Hair follicular keratinocyte (primary cell): ENCODE data around the gene CNTNAP1. TPM values are rescaled to one million over a fixed set of nuclear protein-coding genes. Genes with fewer than 3 reads are reported as not detected.

Source experiments
- total RNA-seq: library from RNA; depleted of rRNA; stranded (reverse); fragments of >200 nt; gene quantifications from 2 replicates; pipeline ENCODE4 v1.2.3, GENCODE V29; 2015

Gene CNTNAP1
- 3.2 and 4.6 TPM in 2 replicates for total RNA-seq

DNA sequence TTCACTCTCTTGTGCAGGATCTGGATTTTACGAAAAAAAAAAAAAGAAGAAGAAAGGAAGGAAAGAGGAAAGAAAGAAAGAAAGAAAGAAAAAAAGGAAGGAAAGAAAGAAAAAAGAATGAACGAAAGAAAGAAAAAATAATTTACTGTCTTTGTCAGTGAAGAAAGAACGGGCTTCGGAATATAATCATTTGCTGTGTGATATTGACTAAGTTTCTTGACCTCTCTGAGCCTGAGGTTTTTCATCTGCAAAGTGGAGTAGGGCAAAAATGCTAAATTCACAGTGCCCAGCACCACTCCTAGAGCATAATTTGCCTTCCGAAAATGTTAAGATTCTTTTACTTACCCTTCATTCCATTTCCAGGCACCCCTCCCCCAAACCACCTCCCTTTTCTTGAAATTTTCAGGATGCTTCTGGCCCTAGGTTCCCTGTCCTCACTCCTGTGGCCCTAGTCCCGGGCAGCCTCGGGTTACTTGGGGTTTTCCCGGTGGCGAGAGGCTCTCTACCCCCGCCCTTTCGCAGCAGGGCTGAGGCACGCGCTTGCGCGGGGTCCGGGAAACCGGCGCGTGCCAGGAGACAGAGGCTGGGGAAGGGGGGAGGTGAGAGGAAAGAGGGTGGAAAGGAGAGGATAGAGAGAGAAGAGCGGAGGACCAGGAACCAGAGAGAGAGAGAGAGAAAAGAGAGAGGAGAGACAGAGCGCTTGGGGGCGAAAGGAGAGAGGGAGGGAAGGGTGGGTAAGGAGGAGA, at the start of gene CNTNAP1:
CNTNAP1 (plus strand) TSS at position 556 of the 746 bp plus-strand sequence. CDS start 299 bp downstream, outside the sequence.

DNA sequence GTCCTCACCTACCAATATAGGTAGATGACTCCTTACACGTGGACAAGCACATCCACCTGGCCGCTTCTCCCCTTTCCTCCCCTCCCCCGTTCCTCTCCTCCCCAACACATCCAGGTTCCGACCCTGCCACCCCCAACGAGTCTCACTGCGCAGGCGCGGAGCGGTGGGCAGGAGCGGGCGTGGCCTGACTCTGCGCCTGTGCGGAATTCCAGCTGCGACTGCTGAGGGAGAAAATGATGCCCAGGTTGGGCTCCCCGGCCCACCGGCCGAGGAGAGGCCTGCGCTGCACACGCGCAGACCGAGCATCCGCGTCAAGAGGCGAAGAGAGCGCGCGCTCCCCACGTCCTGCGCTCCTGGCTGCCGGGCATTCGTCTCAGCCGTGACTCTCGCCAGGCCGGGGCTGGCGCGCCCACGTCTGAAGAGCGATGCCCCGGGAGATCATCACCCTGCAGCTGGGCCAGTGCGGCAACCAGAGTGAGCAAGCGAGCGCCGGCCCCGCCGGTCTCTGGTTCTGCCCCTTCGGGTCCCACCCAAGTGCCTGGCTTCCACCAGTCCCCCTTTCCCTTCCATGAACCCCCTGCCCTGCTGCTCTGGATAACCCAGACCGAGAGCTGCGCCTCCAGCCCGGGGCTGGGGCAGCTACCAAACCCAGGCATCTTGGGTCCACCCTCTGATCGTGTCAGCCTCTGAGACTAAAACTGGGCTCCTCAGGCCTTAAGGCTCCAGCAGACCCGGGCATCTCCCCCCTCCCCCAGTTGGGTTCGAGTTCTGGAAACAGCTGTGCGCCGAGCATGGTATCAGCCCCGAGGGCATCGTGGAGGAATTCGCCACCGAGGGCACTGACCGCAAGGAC, 23.0 kb upstream of the CNTNAP1 start, which contains the start of gene TUBG2:
TUBG2 (plus strand) TSS at position 206 of the 853 bp plus-strand sequence; CDS start at position 426, 220 bp downstream.

DNA sequence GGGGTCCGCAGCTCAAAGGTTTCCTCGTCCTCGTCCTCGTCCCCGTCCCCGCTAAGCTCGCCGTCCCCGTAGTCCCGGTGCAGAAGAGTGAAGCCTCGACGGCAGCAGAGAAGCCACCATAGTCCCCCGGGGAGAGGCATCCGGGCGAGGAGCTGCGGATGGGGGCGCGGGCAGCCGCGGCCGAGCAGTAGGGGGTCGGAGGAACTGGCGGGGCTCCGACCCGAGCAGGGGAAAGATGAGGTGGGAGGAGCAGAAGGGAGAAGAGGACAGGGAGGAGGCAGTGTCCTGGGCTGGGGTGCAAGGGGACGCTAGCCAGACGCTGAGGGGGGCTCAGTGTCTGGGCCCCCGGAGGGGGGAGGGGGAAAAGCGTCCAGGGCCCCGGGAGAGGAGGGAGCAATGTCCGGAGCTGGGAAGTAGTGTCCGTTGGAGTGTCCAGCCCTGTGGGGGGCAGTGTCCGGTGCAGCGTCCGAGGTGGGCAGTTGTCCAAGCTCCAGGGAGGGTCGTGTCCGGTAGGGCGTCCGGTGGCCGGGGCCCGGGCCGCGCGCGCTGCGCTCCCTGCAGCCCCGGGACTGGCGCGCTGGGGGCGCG, 5.8 kb upstream of the CNTNAP1 start, which contains the start of gene PLEKHH3:
PLEKHH3 (minus strand) TSS at position 571 of the 588 bp plus-strand sequence; CDS start at position 140, 431 bp downstream.

DNA sequence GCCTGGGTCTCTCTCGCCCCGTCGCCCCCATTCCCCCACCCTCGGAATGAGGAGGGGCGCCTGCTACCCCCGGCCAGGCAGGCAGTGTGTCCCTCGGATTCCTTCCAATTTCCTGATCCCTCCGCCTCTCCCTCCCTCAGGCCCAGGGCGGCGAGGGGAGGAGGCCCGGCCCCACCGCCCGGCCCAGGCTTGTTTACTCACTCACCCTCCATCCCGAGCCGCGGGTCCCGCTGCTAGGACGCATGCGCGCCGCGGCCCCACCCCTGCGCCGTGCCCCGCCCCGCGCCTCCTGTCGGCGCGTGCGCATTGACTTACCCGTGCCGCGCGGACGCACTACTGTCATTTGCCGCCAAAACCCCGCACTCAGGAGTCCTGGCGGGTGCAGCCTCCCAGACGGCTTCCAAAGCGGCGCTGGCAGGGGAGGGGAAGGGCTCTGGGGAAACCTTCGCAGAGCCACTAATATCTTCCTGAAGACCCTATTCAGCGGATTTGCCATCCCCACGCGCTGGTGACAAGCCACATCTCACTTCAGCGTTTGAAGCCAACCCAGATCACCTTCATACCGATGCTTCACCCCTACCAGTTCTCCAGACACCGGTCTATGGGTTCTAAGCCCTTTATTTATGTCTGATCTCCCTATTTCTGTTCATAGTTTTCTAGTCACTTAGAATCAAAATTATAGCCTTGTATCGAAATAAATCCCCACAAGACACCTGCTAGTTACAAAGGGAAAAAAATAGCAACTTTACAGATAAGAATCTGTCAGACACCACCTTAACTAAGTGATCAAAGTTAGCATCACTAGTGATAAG, 62.7 kb downstream of the CNTNAP1 start, which contains the start of gene EZH1:
EZH1 (minus strand) TSS at position 235 of the 812 bp plus-strand sequence. CDS start 16,099 bp downstream, outside the sequence.

Other genes starting within 250 kb of the CNTNAP1 start
- gene ATP6V0A1, start 223.7 kb upstream of the CNTNAP1 start, total RNA-seq = 17.5 and 28.0 TPM in 2 replicates
- gene NAGLU, start 146.3 kb upstream of the CNTNAP1 start, total RNA-seq = 28.3 and 35.3 TPM in 2 replicates
- 9.4 and 11.0 TPM in 2 replicates for gene HSD17B1, start 129.6 kb upstream of the CNTNAP1 start, total RNA-seq
- 41.6 and 48.9 TPM in 2 replicates for gene COASY, start 120.4 kb upstream of the CNTNAP1 start, total RNA-seq
- 32.3 and 39.7 TPM in 2 replicates for gene MLX, start 115.4 kb upstream of the CNTNAP1 start, total RNA-seq
- 3.7 and 14.1 TPM in 2 replicates for gene PSMC3IP, start 104.8 kb upstream of the CNTNAP1 start, total RNA-seq
- gene RETREG3, start 73.2 kb upstream of the CNTNAP1 start, total RNA-seq = 42.8 and 63.2 TPM in 2 replicates
- gene TUBG1, start 72.8 kb upstream of the CNTNAP1 start, total RNA-seq = 81.3 and 122 TPM in 2 replicates
- 10.6 and 12.9 TPM in 2 replicates for gene TUBG2, start 23.2 kb upstream of the CNTNAP1 start, total RNA-seq
- 24.2 and 29.9 TPM in 2 replicates for gene PLEKHH3, start 5.5 kb upstream of the CNTNAP1 start, total RNA-seq
- 0.16 TPM in 1 of 2 replicates, not detected in the other for gene CCR10, start 688 bp upstream of the CNTNAP1 start, total RNA-seq
- 5.0 and 12.8 TPM in 2 replicates for gene EZH1, start 62.5 kb downstream of the CNTNAP1 start, total RNA-seq
- gene RAMP2, start 78.7 kb downstream of the CNTNAP1 start, total RNA-seq = 2.3 TPM in 1 of 2 replicates, not detected in the other
- gene VPS25, start 90.9 kb downstream of the CNTNAP1 start, total RNA-seq = 111 and 147 TPM in 2 replicates
- 2.1 and 6.2 TPM in 2 replicates for gene WNK4, start 98.1 kb downstream of the CNTNAP1 start, total RNA-seq
- 57.3 and 83.3 TPM in 2 replicates for gene COA3, start 116.2 kb downstream of the CNTNAP1 start, total RNA-seq
- gene CNTD1, start 116.3 kb downstream of the CNTNAP1 start, total RNA-seq = not detected in 2 replicates
- 77.5 and 93.3 TPM in 2 replicates for gene BECN1, start 141.8 kb downstream of the CNTNAP1 start, total RNA-seq
- gene PSME3, start 150.9 kb downstream of the CNTNAP1 start, total RNA-seq = 80.7 and 143 TPM in 2 replicates
- 0.55 and 0.84 TPM in 2 replicates for gene AOC2, start 162.0 kb downstream of the CNTNAP1 start, total RNA-seq
- 0.08 and 0.31 TPM in 2 replicates for gene AOC3, start 168.7 kb downstream of the CNTNAP1 start, total RNA-seq
- not detected in 2 replicates for gene G6PC1, start 218.3 kb downstream of the CNTNAP1 start, total RNA-seq